HepG2 (cell line): ENCODE results near the gene CAMK1.

Source experiments
- CCDC6 ChIP-seq: sonication (generic); formaldehyde crosslinking; IDR thresholded peaks from 2 replicates; pipeline ENCODE4 v1.8.1; 2022; ENCODE audit warnings: mild to moderate bottlenecking, missing genetic modification reagents, moderate library complexity
- CREB1 ChIP-seq, 2 experiments: fragments of 450-650 bp in 1 of 2; IDR thresholded peaks; 2 replicates each; pipeline ENCODE4 v1.6.1; 2016 to 2017; ENCODE audit warnings: control low read depth in 1 of 2, mild to moderate bottlenecking in 1 of 2, missing compliant biosample characterization in 1 of 2, missing genetic modification characterization in 1 of 2
- FOSL1 ChIP-seq: sonication (generic); formaldehyde crosslinking; IDR thresholded peaks from 2 replicates; pipeline ENCODE4 v1.9.0; 2021; ENCODE audit warnings: missing genetic modification reagents, borderline replicate concordance
- GABPB1 ChIP-seq: IDR thresholded peaks from 2 replicates; pipeline ENCODE4 v1.6.1; 2016; ENCODE audit warnings: mild to moderate bottlenecking, missing genetic modification reagents, moderate library complexity, missing compliant biosample characterization
- IRX3 ChIP-seq: sonication (generic); formaldehyde crosslinking; IDR thresholded peaks from 2 replicates; pipeline ENCODE4 v1.8.1; 2023; ENCODE audit warnings: mild to moderate bottlenecking, low read depth, missing genetic modification reagents, borderline replicate concordance
- KDM5A ChIP-seq: fragments of 200-600 bp; sonication (generic); IDR thresholded peaks from 2 replicates; pipeline ENCODE4 v1.7.0; 2018; ENCODE audit warnings: antibody characterized with exemption, mild to moderate bottlenecking, low read length, borderline replicate concordance
- POLR2A ChIP-seq, 2 experiments: IDR thresholded peaks; 2 replicates each; pipeline ENCODE4 v1.6.1; 2011; ENCODE audit warnings: low read depth in 2 of 2, low read length in 2 of 2, mild to moderate bottlenecking in 1 of 2, moderate library complexity in 1 of 2; ENCODE audit not compliant: insufficient read depth in 1 of 2
- SMAD9 ChIP-seq: sonication (generic); formaldehyde crosslinking; IDR thresholded peaks from 2 replicates; pipeline ENCODE4 v1.5.1; 2020; ENCODE audit warnings: mild to moderate bottlenecking, missing genetic modification reagents
- ZNF615 ChIP-seq: sonication (generic); formaldehyde crosslinking; IDR thresholded peaks from 2 replicates; pipeline ENCODE4 v1.5.0; 2020; ENCODE audit warnings: mild to moderate bottlenecking, missing genetic modification reagents, borderline replicate concordance
- TF ChIP-seq, protein P1 (sequence below), 2 experiments: fragments of 450-650 bp in 1 of 2; sonication (generic) in 1 of 2; formaldehyde crosslinking; IDR thresholded peaks; 2 replicates each; pipeline versions ENCODE4 v1.5.0 to v1.8.0; 2020 to 2022; ENCODE audit warnings: mild to moderate bottlenecking in 1 of 2, missing genetic modification reagents in 1 of 2
- TF ChIP-seq, protein P2 (sequence below): sonication (generic); formaldehyde crosslinking; IDR thresholded peaks from 2 replicates; pipeline ENCODE4 v1.4.0; 2020; ENCODE audit warnings: missing genetic modification reagents
- TF ChIP-seq, protein P3 (sequence below): IDR thresholded peaks from 2 replicates; pipeline ENCODE4 v1.6.1; 2012; ENCODE audit warnings: inconsistent platforms
- TF ChIP-seq, protein P4 (sequence below): sonication (generic); formaldehyde crosslinking; IDR thresholded peaks from 2 replicates; pipeline ENCODE4 v1.5.0; 2020; ENCODE audit warnings: mild to moderate bottlenecking, missing genetic modification reagents, moderate library complexity
- TF ChIP-seq, protein P5 (sequence below), 2 experiments: sonication (generic) in 1 of 2; formaldehyde crosslinking in 1 of 2; IDR thresholded peaks; 2 replicates each; pipeline versions ENCODE4 v1.5.1 to v1.6.1; 2011 to 2020; ENCODE audit warnings: borderline replicate concordance in 1 of 2, low read depth in 1 of 2, low read length in 1 of 2, mild to moderate bottlenecking in 1 of 2, missing genetic modification reagents in 1 of 2, moderate library complexity in 1 of 2

DNA sequence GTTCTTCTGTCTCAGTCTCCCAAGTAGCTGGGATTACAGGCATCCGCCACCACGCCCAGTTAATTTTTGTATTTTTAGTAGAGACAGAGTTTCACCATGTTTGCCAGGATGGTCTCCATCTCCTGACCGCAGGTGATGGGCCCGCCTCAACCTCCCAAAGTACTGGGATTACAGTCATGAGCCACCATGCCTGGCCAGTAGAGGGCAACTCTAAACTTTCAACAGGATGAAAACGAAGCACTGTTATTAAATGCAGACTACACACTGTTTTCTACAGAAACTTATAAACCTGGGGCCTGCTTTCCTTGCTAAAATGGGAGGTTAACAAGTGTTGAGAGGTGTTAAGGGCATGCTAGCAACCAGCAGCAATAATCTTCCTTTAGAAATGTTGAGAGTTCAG, 30.8 kb upstream of the CAMK1 start:
- TF ChIP-seq, protein P1, sequence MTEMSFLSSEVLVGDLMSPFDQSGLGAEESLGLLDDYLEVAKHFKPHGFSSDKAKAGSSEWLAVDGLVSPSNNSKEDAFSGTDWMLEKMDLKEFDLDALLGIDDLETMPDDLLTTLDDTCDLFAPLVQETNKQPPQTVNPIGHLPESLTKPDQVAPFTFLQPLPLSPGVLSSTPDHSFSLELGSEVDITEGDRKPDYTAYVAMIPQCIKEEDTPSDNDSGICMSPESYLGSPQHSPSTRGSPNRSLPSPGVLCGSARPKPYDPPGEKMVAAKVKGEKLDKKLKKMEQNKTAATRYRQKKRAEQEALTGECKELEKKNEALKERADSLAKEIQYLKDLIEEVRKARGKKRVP (CRISPR knock-in tag; IDR thresholded peaks at IDR 0.05): no peak
- TF ChIP-seq, protein P2, sequence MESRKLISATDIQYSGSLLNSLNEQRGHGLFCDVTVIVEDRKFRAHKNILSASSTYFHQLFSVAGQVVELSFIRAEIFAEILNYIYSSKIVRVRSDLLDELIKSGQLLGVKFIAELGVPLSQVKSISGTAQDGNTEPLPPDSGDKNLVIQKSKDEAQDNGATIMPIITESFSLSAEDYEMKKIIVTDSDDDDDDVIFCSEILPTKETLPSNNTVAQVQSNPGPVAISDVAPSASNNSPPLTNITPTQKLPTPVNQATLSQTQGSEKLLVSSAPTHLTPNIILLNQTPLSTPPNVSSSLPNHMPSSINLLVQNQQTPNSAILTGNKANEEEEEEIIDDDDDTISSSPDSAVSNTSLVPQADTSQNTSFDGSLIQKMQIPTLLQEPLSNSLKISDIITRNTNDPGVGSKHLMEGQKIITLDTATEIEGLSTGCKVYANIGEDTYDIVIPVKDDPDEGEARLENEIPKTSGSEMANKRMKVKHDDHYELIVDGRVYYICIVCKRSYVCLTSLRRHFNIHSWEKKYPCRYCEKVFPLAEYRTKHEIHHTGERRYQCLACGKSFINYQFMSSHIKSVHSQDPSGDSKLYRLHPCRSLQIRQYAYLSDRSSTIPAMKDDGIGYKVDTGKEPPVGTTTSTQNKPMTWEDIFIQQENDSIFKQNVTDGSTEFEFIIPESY (CRISPR knock-in tag): no peak
- TF ChIP-seq, protein P3, sequence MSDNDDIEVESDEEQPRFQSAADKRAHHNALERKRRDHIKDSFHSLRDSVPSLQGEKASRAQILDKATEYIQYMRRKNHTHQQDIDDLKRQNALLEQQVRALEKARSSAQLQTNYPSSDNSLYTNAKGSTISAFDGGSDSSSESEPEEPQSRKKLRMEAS: no peak
- TF ChIP-seq CREB1 (IDR thresholded peaks at IDR 0.05) (no peak), CREB1 (CRISPR knock-in tag; IDR thresholded peaks at IDR 0.05) (no peak), KDM5A (no peak), ZNF615 (CRISPR knock-in tag) (no peak), CCDC6 (no peak), POLR2A (IDR thresholded peaks at IDR 0.05; ENCODE audit: insufficient read depth in 1 of 2, low read depth in 2 of 2, low read length in 2 of 2) (no peak), GABPB1 (CRISPR knock-in tag) (no peak), FOSL1 (CRISPR knock-in tag) (no peak), IRX3 (CRISPR knock-in tag) (no peak), SMAD9 (CRISPR knock-in tag) (no peak)
- TF ChIP-seq, protein P4, sequence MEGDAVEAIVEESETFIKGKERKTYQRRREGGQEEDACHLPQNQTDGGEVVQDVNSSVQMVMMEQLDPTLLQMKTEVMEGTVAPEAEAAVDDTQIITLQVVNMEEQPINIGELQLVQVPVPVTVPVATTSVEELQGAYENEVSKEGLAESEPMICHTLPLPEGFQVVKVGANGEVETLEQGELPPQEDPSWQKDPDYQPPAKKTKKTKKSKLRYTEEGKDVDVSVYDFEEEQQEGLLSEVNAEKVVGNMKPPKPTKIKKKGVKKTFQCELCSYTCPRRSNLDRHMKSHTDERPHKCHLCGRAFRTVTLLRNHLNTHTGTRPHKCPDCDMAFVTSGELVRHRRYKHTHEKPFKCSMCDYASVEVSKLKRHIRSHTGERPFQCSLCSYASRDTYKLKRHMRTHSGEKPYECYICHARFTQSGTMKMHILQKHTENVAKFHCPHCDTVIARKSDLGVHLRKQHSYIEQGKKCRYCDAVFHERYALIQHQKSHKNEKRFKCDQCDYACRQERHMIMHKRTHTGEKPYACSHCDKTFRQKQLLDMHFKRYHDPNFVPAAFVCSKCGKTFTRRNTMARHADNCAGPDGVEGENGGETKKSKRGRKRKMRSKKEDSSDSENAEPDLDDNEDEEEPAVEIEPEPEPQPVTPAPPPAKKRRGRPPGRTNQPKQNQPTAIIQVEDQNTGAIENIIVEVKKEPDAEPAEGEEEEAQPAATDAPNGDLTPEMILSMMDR (CRISPR knock-in tag): 0 out of 2 replicates have a peak, but pooled peaks have one; percentile 31
- TF ChIP-seq, protein P5, sequence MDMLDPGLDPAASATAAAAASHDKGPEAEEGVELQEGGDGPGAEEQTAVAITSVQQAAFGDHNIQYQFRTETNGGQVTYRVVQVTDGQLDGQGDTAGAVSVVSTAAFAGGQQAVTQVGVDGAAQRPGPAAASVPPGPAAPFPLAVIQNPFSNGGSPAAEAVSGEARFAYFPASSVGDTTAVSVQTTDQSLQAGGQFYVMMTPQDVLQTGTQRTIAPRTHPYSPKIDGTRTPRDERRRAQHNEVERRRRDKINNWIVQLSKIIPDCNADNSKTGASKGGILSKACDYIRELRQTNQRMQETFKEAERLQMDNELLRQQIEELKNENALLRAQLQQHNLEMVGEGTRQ (IDR thresholded peaks at IDR 0.05; ENCODE audit: low read depth, low read length): no peak
- TF ChIP-seq, protein P5 (CRISPR knock-in tag; IDR thresholded peaks at IDR 0.05; ENCODE audit: borderline replicate concordance): no peak
